OCI-LY7 (cell line): ENCODE results near the gene HDAC9. TPM values are rescaled to one million over a fixed set of nuclear protein-coding genes. Genes with fewer than 3 reads are reported as not detected.

Experiments used
- BruUV-seq: library from RNA; stranded (reverse); fragments of 400-500 nt; replicated peaks from 2 replicates; lab custom pipeline; 2021; lab: Mats Ljungman, UMichigan
- CTCF ChIA-PET: fragments of 300-600 bp; sonication (Branson Sonifier 250); formaldehyde crosslinking; loops from one replicate; lab custom pipeline; 2022; ENCODE audit warnings: antibody characterized with exemption; ENCODE audit not compliant: unreplicated experiment; lab: Charles Lee
- POLR2A ChIA-PET: fragments of 300-600 bp; sonication (Branson Sonifier 250); formaldehyde crosslinking; loops from one replicate; lab custom pipeline; 2022; ENCODE audit warnings: antibody characterized with exemption; lab: Charles Lee
- DNase-seq: peaks from one replicate; pipeline ENCODE4 v3.0.0-alpha.2; 2015; ENCODE audit warnings: low spot score
- H2AFZ ChIP-seq: fragments of 200-600 bp; sonication (generic), shearing (Covaris generic); 2 replicates; pipeline ENCODE4 v1.6.1; 2014; ENCODE audit warnings: mild to moderate bottlenecking, antibody characterized with exemption, low read length, moderate library complexity
- H3K27ac ChIP-seq: fragments of 200-600 bp; sonication (generic); 2 replicates; pipeline ENCODE4 v1.5.1; 2014; ENCODE audit warnings: mixed run types, low read depth, mild to moderate bottlenecking, moderate library complexity, low read length, inconsistent platforms; ENCODE audit not compliant: poor library complexity, severe bottlenecking
- H3K36me3 ChIP-seq: fragments of 200-600 bp; sonication (generic); 2 replicates; pipeline ENCODE4 v1.6.1; 2014; ENCODE audit warnings: mild to moderate bottlenecking, antibody characterized with exemption, low read length, moderate library complexity, mixed read lengths; ENCODE audit not compliant: insufficient read depth
- H3K4me1 ChIP-seq: fragments of 200-600 bp; sonication (generic); 2 replicates; pipeline ENCODE4 v1.5.1; 2014; ENCODE audit warnings: mild to moderate bottlenecking, low read length; ENCODE audit not compliant: insufficient read depth, poor library complexity, severe bottlenecking
- H3K4me2 ChIP-seq: fragments of 200-600 bp; sonication (generic); 2 replicates; pipeline ENCODE4 v1.6.1; 2014; ENCODE audit warnings: mild to moderate bottlenecking, low read length
- H3K4me3 ChIP-seq: fragments of 200-600 bp; sonication (generic); 2 replicates; pipeline ENCODE4 v1.5.1; 2014; ENCODE audit warnings: mild to moderate bottlenecking, low read depth, low read length; ENCODE audit not compliant: poor library complexity, severe bottlenecking
- H3K79me2 ChIP-seq: fragments of 200-600 bp; sonication (generic); 2 replicates; pipeline ENCODE4 v1.6.1; 2016; ENCODE audit warnings: low read depth, mild to moderate bottlenecking, low read length, moderate library complexity, mixed read lengths; ENCODE audit not compliant: insufficient read depth
- H3K9me2 ChIP-seq: fragments of 200-600 bp; sonication (generic); 2 replicates; pipeline ENCODE4 v1.6.1; 2016; ENCODE audit warnings: mild to moderate bottlenecking, low read length, mixed read lengths; ENCODE audit not compliant: insufficient read depth
- H3K9me3 ChIP-seq: fragments of 200-600 bp; sonication (generic); 2 replicates; pipeline ENCODE4 v1.6.1; 2014; ENCODE audit warnings: mild to moderate bottlenecking, mixed run types, low read length, mixed read lengths
- H4K20me1 ChIP-seq: fragments of 200-600 bp; sonication (generic); 2 replicates; pipeline ENCODE4 v1.6.1; 2014; ENCODE audit warnings: mild to moderate bottlenecking, antibody characterized with exemption, low read length, moderate library complexity, mixed read lengths; ENCODE audit not compliant: insufficient read depth
- EZH2phosphoT487 ChIP-seq: fragments of 200-600 bp; sonication (generic); IDR thresholded peaks from 2 replicates; pipeline ENCODE4 v1.6.1; 2018; ENCODE audit warnings: low read depth, borderline replicate concordance, mild to moderate bottlenecking, mixed run types, antibody characterized with exemption, low read length, moderate library complexity, mixed read lengths
- intact Hi-C: fragments of 100-400 bp; cut with micrococcal nuclease; formaldehyde crosslinking; loops from one replicate; pipeline ENCODE4 v1.10.0; 2022; ENCODE audit not compliant: unreplicated experiment
- total RNA-seq, 2 experiments: library from RNA; depleted of rRNA in 1 of 2; stranded (reverse); fragments of >200 nt in 1 of 2; shearing (Covaris generic) in 1 of 2; gene quantifications; 2 replicates each; pipeline ENCODE4 v1.2.3, GENCODE V29; 2014 to 2022
- TF ChIP-seq, protein P1 (sequence below): fragments of 200-600 bp; sonication (generic); conservative IDR thresholded peaks from 2 replicates; pipeline ENCODE4 v1.5.1; 2014; ENCODE audit warnings: mild to moderate bottlenecking, antibody characterized with exemption, low read length, moderate library complexity, mixed read lengths

The HDAC9 gene
- total RNA-seq, 2 experiments from 2014 or later, result 58.8 to 91.7 TPM

DNA sequence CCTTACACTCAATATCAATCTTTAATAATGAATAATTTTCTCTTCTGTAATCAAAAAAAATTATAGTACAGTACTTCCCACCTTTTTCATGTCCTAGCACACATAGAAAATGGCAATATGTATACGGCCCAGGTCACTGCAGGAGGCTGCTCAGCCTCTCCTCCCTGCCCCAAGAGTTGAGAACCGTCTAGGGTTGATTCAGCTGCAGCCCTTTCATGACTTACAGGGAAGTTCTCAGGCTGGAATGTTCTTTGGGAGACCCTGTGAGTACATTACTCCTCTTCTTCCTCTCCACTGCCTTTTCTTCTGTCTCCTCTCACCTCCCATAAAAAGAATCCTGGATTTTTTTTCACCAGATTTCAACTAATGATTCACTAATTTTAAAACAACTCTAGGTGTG is 180.0 kb downstream of the HDAC9 start:
- Histone ChIP-seq H3K9me2 (no peaks in the 10 kb centered on the region), H3K4me1 (peaks cover 9% of the 10 kb centered on the region), H2AFZ (no peak overlapping the region), H3K4me2 (no peak overlapping the region), H3K4me3 (no peak overlapping the region), H3K36me3 (peaks cover 16% of the 10 kb centered on the region; the same call in 1 of the 2 replicates), H3K27ac (no peak overlapping the region), H4K20me1 (no peaks in the 10 kb centered on the region), H3K9me3 (no peaks in the 10 kb centered on the region), H3K79me2 (no peaks in the 10 kb centered on the region)
- ChIA-PET POLR2A (no interaction called here), CTCF (interaction anchor here (1.5 kb wide), 1 partner anchor 9 kb away, joined by 6 read pairs; no protein-coding TSS in a partner anchor)
- no TSS peak for BruUV-seq
- DNase-seq, result no peak
- intact Hi-C loops, result no loop called here
- TF ChIP-seq, protein P1, sequence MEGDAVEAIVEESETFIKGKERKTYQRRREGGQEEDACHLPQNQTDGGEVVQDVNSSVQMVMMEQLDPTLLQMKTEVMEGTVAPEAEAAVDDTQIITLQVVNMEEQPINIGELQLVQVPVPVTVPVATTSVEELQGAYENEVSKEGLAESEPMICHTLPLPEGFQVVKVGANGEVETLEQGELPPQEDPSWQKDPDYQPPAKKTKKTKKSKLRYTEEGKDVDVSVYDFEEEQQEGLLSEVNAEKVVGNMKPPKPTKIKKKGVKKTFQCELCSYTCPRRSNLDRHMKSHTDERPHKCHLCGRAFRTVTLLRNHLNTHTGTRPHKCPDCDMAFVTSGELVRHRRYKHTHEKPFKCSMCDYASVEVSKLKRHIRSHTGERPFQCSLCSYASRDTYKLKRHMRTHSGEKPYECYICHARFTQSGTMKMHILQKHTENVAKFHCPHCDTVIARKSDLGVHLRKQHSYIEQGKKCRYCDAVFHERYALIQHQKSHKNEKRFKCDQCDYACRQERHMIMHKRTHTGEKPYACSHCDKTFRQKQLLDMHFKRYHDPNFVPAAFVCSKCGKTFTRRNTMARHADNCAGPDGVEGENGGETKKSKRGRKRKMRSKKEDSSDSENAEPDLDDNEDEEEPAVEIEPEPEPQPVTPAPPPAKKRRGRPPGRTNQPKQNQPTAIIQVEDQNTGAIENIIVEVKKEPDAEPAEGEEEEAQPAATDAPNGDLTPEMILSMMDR, result no peak
- no peak for TF ChIP-seq EZH2phosphoT487

DNA sequence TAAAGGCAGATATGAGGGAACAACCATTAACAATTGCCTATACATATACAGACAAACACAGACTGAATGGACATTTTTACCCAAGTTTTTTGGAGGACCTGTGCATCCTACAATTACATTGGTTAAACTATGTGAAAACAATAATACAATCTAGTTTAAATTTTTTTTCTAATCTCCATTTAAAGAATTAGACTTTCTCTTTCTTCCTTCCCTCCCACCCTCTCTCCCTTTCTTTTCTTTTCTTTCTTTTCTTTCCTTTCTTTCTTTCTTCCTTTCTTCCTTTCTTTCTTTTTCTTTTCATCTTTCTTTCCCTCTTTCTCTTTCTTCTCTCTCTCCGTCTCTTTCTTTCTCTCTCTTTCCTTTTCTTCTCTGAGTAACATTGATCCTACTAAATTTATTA is 183.7 kb downstream of the HDAC9 start:
- no peak overlapping the region for H3K4me3 ChIP-seq
- no peak overlapping the region for H3K27ac ChIP-seq
- no peaks in the 10 kb centered on the region for H3K4me1 ChIP-seq
- H2AFZ ChIP-seq, result no peak overlapping the region
- H3K9me3 ChIP-seq, result no peaks in the 10 kb centered on the region
- peaks cover 9% of the 10 kb centered on the region; the same call in 1 of the 2 replicates for H3K36me3 ChIP-seq
- ChIA-PET POLR2A (no interaction called here), CTCF (no interaction called here)
- TF ChIP-seq, protein P1, result no peak
- no peak for TF ChIP-seq EZH2phosphoT487
- H3K79me2 ChIP-seq, result no peaks in the 10 kb centered on the region
- no peak for DNase-seq
- no TSS peak for BruUV-seq
- no peaks in the 10 kb centered on the region for H3K9me2 ChIP-seq
- no peak overlapping the region for H3K4me2 ChIP-seq
- no peaks in the 10 kb centered on the region for H4K20me1 ChIP-seq
- intact Hi-C loops, result no loop called here

DNA sequence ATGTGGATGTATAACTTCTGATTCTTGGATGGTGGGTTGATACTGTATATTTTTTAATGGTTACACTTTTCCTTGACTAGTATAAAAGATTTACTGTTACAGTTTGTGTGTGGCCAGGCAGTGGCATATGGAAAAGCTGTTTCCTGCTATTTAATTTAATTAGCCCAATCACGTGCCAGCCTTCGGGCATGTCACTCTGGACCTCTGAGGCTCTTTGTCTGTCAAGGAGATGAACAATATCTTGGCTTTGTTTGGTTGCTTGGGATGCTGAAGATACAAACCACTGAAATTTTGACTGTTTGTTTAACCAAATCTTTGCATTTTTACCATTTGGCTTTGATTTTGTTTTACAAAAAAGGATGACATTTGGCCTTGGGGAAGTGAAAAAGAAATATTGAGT is 185.0 kb downstream of the HDAC9 start:
- no peak for DNase-seq
- Histone ChIP-seq H3K4me1 (no peaks in the 10 kb centered on the region), H4K20me1 (no peaks in the 10 kb centered on the region), H3K9me2 (no peaks in the 10 kb centered on the region), H3K4me3 (no peak overlapping the region), H3K4me2 (no peak overlapping the region), H3K27ac (no peak overlapping the region), H3K36me3 (peaks cover 8% of the 10 kb centered on the region; the same call in 1 of the 2 replicates), H2AFZ (no peak overlapping the region), H3K79me2 (no peaks in the 10 kb centered on the region), H3K9me3 (no peaks in the 10 kb centered on the region)
- POLR2A ChIA-PET, result interaction anchor here (0.6 kb wide), 1 partner anchor 305 kb away, joined by 3 read pairs; no protein-coding TSS in a partner anchor
- BruUV-seq, result no TSS peak
- CTCF ChIA-PET, result no interaction called here
- TF ChIP-seq, protein P1, result no peak
- no peak for TF ChIP-seq EZH2phosphoT487
- intact Hi-C loops, result no loop called here
